Heart right ventricle (tissue), 16 donors: ENCODE data around the gene COX6A2. TPM values are rescaled to one million over a fixed set of nuclear protein-coding genes. Genes with fewer than 3 reads are reported as not detected.
A peak's percentile ranks its signal among the peaks of the same experiment; 100 is the strongest.

Experiments
- ATAC-seq, 8 donors: fragments of 200-7000 bp; cut with Tn5 transposase; one replicate each; pipeline ENCODE4 v1.9.1; 2020; ENCODE audit warnings: mild to moderate bottlenecking in 8 of 8, moderate library complexity in 8 of 8, moderate number of reproducible peaks in 1 of 8
- DNase-seq, 2 donors: peaks; one replicate each; pipeline ENCODE4 v3.0.0-alpha.2; 2020
- H3K27ac ChIP-seq, 10 donors: fragments of 200-600 bp; sonication (generic) in 2 of 10; one replicate each; pipeline versions ENCODE4 v1.5.0 to v1.8.0; 2020 to 2022; ENCODE audit warnings: mild to moderate bottlenecking in 3 of 10
- H3K27me3 ChIP-seq, 7 donors: fragments of 200-600 bp; one replicate each; pipeline ENCODE4 v1.8.0; 2021 to 2022; ENCODE audit warnings: mild to moderate bottlenecking in 2 of 7
- H3K36me3 ChIP-seq, 9 donors: fragments of 200-600 bp; sonication (generic) in 1 of 9; one replicate each; pipeline versions ENCODE4 v1.5.0 to v1.8.0; 2020 to 2022; ENCODE audit warnings: mild to moderate bottlenecking in 2 of 9
- H3K4me1 ChIP-seq, 9 donors: fragments of 200-600 bp; sonication (generic) in 1 of 9; one replicate each; pipeline versions ENCODE4 v1.5.0 to v1.8.0; 2020 to 2022; ENCODE audit warnings: mild to moderate bottlenecking in 4 of 9
- H3K4me3 ChIP-seq, 10 donors: fragments of 200-600 bp; sonication (generic) in 2 of 10; one replicate each; pipeline versions ENCODE4 v1.5.0 to v1.8.0; 2020 to 2022; ENCODE audit warnings: mild to moderate bottlenecking in 7 of 10, moderate library complexity in 2 of 10
- H3K9me3 ChIP-seq, 11 donors: fragments of 200-600 bp in 10 of 11; sonication (generic) in 2 of 11; one replicate each; pipeline versions ENCODE4 v1.5.0 to v1.8.0; 2013 to 2022; ENCODE audit warnings: mild to moderate bottlenecking in 2 of 11, control low read depth in 1 of 11, moderate library complexity in 1 of 11
- CTCF ChIP-seq, 9 donors: fragments of 200-600 bp; sonication (generic) in 2 of 9; IDR thresholded peaks; one replicate each; pipeline versions ENCODE4 v1.5.0 to v1.8.0; 2021 to 2022; ENCODE audit warnings: antibody characterized with exemption in 9 of 9, mild to moderate bottlenecking in 5 of 9, moderate library complexity in 1 of 9
- WGBS, 2 donors: extraction: QIAGEN DNeasy Blood & Tissue Kit; methylation state at CpG; one replicate each; pipeline ENCODE4 v1.1.7; 2013; ENCODE audit warnings: inconsistent platforms in 1 of 2; 5-methylcytosine and 5-hydroxymethylcytosine counted together
- intact Hi-C, 10 donors: fragments of 100-400 bp; cut with DNase I; formaldehyde crosslinking; loops; one replicate each; pipeline versions ENCODE4 v1.11.1 to v1.14.2; 2022
- polyA plus RNA-seq, 2 donors: library from polyadenylated mRNA; stranded (reverse); fragments of 200-250 nt; gene quantifications; one replicate each; pipeline ENCODE4 v1.2.3, GENCODE V29; 2013
- total RNA-seq, 10 donors: library from RNA; stranded (reverse); fragmentation: NEBNext Ultra II Directional in 3 of 10; extraction: Animal tissue kit (Norgen Biotek cat#: 25700) in 3 of 10; gene quantifications; one replicate each; pipeline versions ENCODE4 v1.2.1 to v1.2.4, GENCODE V29; 2021 to 2023
- donor health status: Arrhythmogenic right ventricular cardiomyopathy.
- donor health status: ischemic (EF 13 %, LVEDD 7.1; RV severe dilation, severe dysfunction).
- donor health status: healthy with polysubstance abuse.
- donor health status: DM: no; HTN: yes; CAD: no.
- donor health status: DM: no; HTN: no; CAD: no.
- donor health status: ischemic (EF 25% LVEDD 6.9; RV normal size, moderate dysfunction).
- donor health status: ischemic (EF 25% LVEDD 5.7; RV mildly dilated, moderate dysfunction).
- donor health status: healthy.
- donor health status: DM: yes; HTN: yes; CAD: no.
- donor health status: Ischemic cardiomyopathy.
- donor health status: ischemic (EF 35%, LVEDD 5.7; RV mildly dilated, moderate dysfunction).
- donor health status: nonischemic (EF 11% LVEDD 7.7; RV severe dilation, severe dysfunction).
- donor health status: DM: yes; HTN: yes; CAD: no.
- donor health status: PGD.
- donor health status: ischemic (EF 29% LVEDD 5.4; RV normal size, mild dysfunction).
- donor health status: nonischemic (EF 23%, LVEDD 6.1; RV moderate dilation, normal function).

The COX6A2 gene
- total and polyA plus RNA-seq, 12 donors: 615 to 9,450 (median 1,411) TPM

DNA sequence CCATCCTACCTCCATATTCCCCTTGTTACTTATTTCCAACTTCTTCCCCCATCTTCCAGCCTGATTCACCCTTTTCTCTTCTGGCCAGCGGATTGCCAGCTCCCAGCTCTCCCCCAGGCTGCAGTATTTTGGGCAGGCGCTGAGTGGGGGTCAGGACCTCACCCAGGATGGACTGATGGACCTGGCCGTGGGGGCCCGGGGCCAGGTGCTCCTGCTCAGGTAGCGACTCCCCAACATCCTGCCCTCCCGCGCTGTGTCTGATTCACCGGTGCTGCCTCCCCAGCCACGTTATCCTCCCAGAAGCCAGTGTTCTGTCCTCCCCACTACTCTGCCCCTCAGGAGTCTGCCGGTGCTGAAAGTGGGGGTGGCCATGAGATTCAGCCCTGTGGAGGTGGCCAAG, 15.4 kb downstream of the COX6A2 start:
- no peak overlapping the region for H3K4me3 ChIP-seq
- no peaks in the 10 kb centered on the region for H3K36me3 ChIP-seq
- H3K9me3 ChIP-seq: no peaks in the 10 kb centered on the region
- DNase-seq: no peak
- intact Hi-C loops: no loop called here
- TF ChIP-seq CTCF (IDR thresholded peaks at IDR 0.05): no peak
- H3K27ac ChIP-seq: no peak overlapping the region
- no peaks in the 10 kb centered on the region for H3K4me1 ChIP-seq
- H3K27me3 ChIP-seq: peaks cover 0 to 21% (median 4%) of the 10 kb centered on the region in 7 donors
- 79 to 85% methylated on average over 10 of the region's 10 CpGs for WGBS, 2 donors
- peak in 1 of 8 donors; percentile 9 for ATAC-seq

DNA sequence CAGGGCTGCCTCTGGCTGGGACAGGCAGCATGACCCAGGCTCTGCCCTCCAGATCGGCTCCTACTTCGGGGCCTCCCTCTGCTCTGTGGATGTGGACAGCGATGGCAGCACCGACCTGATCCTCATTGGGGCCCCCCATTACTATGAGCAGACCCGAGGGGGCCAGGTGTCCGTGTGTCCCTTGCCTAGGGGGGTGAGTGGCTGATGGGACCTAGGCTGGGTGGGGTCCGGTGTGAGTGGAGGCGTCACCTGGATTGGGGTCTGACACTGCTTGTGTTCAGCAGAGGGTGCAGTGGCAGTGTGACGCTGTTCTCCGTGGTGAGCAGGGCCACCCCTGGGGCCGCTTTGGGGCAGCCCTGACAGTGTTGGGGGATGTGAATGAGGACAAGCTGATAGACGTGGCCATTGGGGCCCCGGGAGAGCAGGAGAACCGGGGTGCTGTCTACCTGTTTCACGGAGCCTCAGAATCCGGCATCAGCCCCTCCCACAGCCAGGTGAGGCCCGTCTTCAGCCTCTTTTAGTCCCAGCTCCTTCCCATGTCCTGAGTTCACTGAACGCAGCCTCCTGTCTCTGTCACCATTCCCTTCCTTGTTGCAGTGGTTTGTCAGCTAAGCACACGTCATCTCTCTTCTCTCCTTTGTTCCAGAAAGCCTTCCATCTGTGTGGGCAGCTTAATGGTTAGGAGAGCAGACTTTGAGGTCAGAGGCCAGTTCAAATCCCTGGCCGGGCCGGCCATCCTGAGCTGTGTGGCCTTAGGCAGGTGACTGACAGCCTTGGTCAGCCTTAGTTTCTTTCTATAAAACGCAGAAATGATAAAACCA, 16.9 kb downstream of the COX6A2 start:
- 80 to 83% methylated on average over 22 of the region's 22 CpGs for WGBS, 2 donors
- H3K4me1 ChIP-seq: no peaks in the 10 kb centered on the region
- DNase-seq: no peak

GRCh38 chr16:31410082-31410481, 18.1 kb downstream of the COX6A2 start:
- DNase-seq: no peak
- Histone ChIP-seq H3K36me3 (no peaks in the 10 kb centered on the region), H3K4me3 (no peak overlapping the region), H3K27me3 (peaks cover 0 to 21% (median 4%) of the 10 kb centered on the region in 7 donors), H3K9me3 (no peaks in the 10 kb centered on the region), H3K4me1 (no peaks in the 10 kb centered on the region), H3K27ac (no peak overlapping the region)
- intact Hi-C loops: no loop called here
- WGBS, 2 donors: 77 to 81% methylated on average over 9 of the region's 9 CpGs
- no peak for TF ChIP-seq CTCF (IDR thresholded peaks at IDR 0.05)
- no peak for ATAC-seq

More for the DNA sequence above, 16.9 kb downstream of the COX6A2 start:
- intact Hi-C loops: no loop called here
- TF ChIP-seq CTCF (IDR thresholded peaks at IDR 0.05): no peak
- ATAC-seq: peak in 2 of 8 donors; percentile 28 to 35
- no peak overlapping the region for H3K27ac ChIP-seq
- no peaks in the 10 kb centered on the region for H3K9me3 ChIP-seq
- peaks cover 0 to 21% (median 4%) of the 10 kb centered on the region in 7 donors for H3K27me3 ChIP-seq
- no peak overlapping the region for H3K4me3 ChIP-seq
- no peaks in the 10 kb centered on the region for H3K36me3 ChIP-seq

GRCh38 chr16:31409433-31409832, 18.7 kb downstream of the COX6A2 start:
- peaks cover 0 to 21% (median 4%) of the 10 kb centered on the region in 7 donors for H3K27me3 ChIP-seq
- no peaks in the 10 kb centered on the region for H3K36me3 ChIP-seq
- TF ChIP-seq CTCF (IDR thresholded peaks at IDR 0.05): no peak
- no peaks in the 10 kb centered on the region for H3K4me1 ChIP-seq
- WGBS, 2 donors: 58 to 63% methylated on average over 3 of the region's 3 CpGs
- no peak overlapping the region for H3K4me3 ChIP-seq
- DNase-seq: no peak
- no peak overlapping the region for H3K27ac ChIP-seq
- H3K9me3 ChIP-seq: no peaks in the 10 kb centered on the region
- no peak for ATAC-seq
- intact Hi-C loops: loop anchor here in 1 of 10 donors (10.0 kb wide), 1 partner anchor 155 kb away; the partner anchor contains the start of gene ITGAM
